Tibial nerve (tissue), 4 donors: ENCODE results near the gene FAM222A. TPM values are rescaled to one million over a fixed set of nuclear protein-coding genes. Genes with fewer than 3 reads are reported as not detected.

Source experiments
- DNase-seq, 2 donors: peaks; one replicate each; pipeline ENCODE4 v3.0.0-alpha.2; 2019; ENCODE audit warnings: low spot score in 2 of 2
- H3K27ac ChIP-seq, 4 donors: fragments of 200-600 bp; sonication (generic) in 3 of 4; one replicate each; pipeline ENCODE4 v1.5.1; 2017 to 2019; ENCODE audit warnings: mild to moderate bottlenecking in 1 of 4
- H3K27me3 ChIP-seq, 2 donors: fragments of 200-600 bp; sonication (generic) in 1 of 2; one replicate each; pipeline versions ENCODE4 v1.5.1 to v1.6.0; 2017 to 2019
- H3K36me3 ChIP-seq, 3 donors: fragments of 200-600 bp; sonication (generic); one replicate each; pipeline ENCODE4 v1.5.1; 2018 to 2019
- H3K4me1 ChIP-seq, 4 donors: fragments of 200-600 bp; sonication (generic) in 3 of 4; one replicate each; pipeline ENCODE4 v1.5.1; 2017 to 2019
- H3K4me3 ChIP-seq, 4 donors: fragments of 200-600 bp; sonication (generic) in 3 of 4; one replicate each; pipeline ENCODE4 v1.5.1; 2017 to 2019; ENCODE audit warnings: mild to moderate bottlenecking in 1 of 4, moderate library complexity in 1 of 4
- H3K9me3 ChIP-seq, 4 donors: fragments of 200-600 bp; sonication (generic) in 3 of 4; one replicate each; pipeline ENCODE4 v1.5.1; 2017 to 2019
- EP300 ChIP-seq, 2 donors: sonication (generic); formaldehyde crosslinking; IDR thresholded peaks; one replicate each; pipeline ENCODE4 v1.6.1; 2017; ENCODE audit warnings: antibody characterized with exemption in 2 of 2, mild to moderate bottlenecking in 1 of 2
- POLR2A ChIP-seq, 2 donors: fragments of 450-650 bp; IDR thresholded peaks; one replicate each; pipeline ENCODE4 v1.6.1; 2017; ENCODE audit warnings: antibody characterized with exemption in 2 of 2, mild to moderate bottlenecking in 2 of 2, moderate library complexity in 2 of 2
- WGBS, 2 donors: methylation state at CpG; one replicate each; pipeline ENCODE4 v1.1.5; 2018; 5-methylcytosine and 5-hydroxymethylcytosine counted together
- total RNA-seq, 4 donors: library from RNA; depleted of rRNA; stranded (reverse); fragments of >200 nt; gene quantifications; one replicate each; pipeline ENCODE4 v1.1.0, GENCODE V29; 2016
- TF ChIP-seq, protein P1 (sequence below), 5 experiments: fragments of 200-600 bp in 3 of 5; fragments of 450-650 bp in 2 of 5; sonication (generic) in 3 of 5; IDR thresholded peaks; one replicate each; pipeline ENCODE4 v1.5.1; 2016 to 2019; ENCODE audit warnings: antibody characterized with exemption in 5 of 5, mild to moderate bottlenecking in 3 of 5, moderate library complexity in 2 of 5

The FAM222A gene
- total RNA-seq, 4 donors from 2014 or later = 1.3 to 3.3 (median 1.9) TPM

DNA sequence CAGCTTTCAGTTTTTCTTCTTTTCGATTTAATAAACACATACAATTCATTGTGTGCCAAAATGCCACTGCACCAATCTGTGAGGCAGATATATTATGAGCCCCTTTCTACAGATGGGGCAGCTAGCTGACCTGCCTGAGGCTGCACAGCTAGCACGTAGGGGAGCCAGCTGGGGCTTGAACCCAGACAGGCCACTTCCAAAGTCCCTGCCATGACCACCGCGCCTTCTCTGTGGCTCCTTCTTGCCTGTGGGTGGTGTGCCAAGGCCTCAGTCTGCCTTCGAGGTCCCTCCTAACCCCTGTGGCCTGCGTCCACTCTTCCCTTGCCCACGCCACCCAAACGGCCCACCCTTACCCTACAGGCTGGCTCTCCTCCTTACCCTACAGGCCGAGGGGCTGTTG is 16.2 kb downstream of the FAM222A start:
- Histone ChIP-seq H3K27me3 (peaks cover 0 to 7% of the 10 kb centered on the region in 2 donors), H3K36me3 (no peaks in the 10 kb centered on the region), H3K9me3 (no peaks in the 10 kb centered on the region), H3K4me3 (no peak overlapping the region), H3K4me1 (peaks cover 0 to 80% (median 31%) of the 10 kb centered on the region in 4 donors), H3K27ac (peak overlapping the region in 3 of 4 donors; percentile 26 to 87 (median 28))
- WGBS, 2 donors = 46 to 78% methylated on average over 9 of the region's 9 CpGs
- no peak for DNase-seq
- TF ChIP-seq POLR2A (IDR thresholded peaks at IDR 0.05) (no peak), EP300 (IDR thresholded peaks at IDR 0.05) (no peak)
- TF ChIP-seq, protein P1, sequence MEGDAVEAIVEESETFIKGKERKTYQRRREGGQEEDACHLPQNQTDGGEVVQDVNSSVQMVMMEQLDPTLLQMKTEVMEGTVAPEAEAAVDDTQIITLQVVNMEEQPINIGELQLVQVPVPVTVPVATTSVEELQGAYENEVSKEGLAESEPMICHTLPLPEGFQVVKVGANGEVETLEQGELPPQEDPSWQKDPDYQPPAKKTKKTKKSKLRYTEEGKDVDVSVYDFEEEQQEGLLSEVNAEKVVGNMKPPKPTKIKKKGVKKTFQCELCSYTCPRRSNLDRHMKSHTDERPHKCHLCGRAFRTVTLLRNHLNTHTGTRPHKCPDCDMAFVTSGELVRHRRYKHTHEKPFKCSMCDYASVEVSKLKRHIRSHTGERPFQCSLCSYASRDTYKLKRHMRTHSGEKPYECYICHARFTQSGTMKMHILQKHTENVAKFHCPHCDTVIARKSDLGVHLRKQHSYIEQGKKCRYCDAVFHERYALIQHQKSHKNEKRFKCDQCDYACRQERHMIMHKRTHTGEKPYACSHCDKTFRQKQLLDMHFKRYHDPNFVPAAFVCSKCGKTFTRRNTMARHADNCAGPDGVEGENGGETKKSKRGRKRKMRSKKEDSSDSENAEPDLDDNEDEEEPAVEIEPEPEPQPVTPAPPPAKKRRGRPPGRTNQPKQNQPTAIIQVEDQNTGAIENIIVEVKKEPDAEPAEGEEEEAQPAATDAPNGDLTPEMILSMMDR (IDR thresholded peaks at IDR 0.05) = no peak

DNA sequence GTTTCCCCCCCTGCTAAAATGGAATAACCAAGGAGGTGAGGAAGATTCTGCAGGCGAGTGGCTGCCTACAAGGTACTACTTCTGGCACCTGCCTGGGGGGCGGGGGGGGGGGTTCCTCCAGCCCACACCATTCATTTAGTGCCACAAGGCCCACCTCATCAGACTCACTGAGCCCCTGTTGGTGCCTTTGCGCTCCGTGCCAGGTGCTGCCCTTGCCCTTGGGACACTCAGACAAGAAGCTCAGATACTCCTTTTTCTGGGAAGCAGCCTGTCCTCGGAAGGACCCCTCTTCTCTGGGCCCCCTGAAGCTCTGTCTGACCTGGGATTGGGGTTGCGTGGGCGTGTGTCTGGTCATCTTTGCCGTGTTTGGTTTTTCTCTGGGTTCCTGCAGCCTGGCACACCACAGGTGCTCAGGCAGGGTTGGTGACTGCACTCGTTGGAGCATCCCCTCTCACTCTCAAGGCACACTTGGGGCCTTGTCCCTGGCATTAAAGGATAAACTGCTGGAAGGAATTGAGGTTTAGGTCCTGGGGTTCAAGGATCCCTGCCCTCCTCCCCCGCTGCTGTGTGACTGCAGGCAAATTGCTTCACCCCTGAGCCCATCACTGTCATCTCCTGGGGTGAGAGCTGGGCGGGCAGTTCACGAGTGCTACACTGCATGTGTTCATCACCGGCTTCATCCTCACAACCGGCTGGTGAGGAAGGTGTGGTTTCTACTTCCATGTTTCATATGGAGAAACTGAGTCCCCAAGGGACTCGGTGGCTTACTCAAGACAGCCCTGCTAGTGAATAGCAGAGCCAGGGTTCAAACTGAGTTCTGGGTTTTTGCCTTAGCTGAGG is 16.9 kb downstream of the FAM222A start:
- Histone ChIP-seq H3K4me3 (no peak overlapping the region), H3K4me1 (peaks cover 0 to 73% (median 24%) of the 10 kb centered on the region in 4 donors), H3K9me3 (no peaks in the 10 kb centered on the region), H3K27ac (peak overlapping the region in 2 of 4 donors; percentile 28 to 87), H3K36me3 (no peaks in the 10 kb centered on the region), H3K27me3 (peaks cover 0 to 12% of the 10 kb centered on the region in 2 donors)
- TF ChIP-seq EP300 (IDR thresholded peaks at IDR 0.05) (no peak), POLR2A (IDR thresholded peaks at IDR 0.05) (no peak)
- TF ChIP-seq, protein P1 (IDR thresholded peaks at IDR 0.05) = no peak
- DNase-seq = peak in 1 of 2 donors; percentile 9
- 78 to 81% methylated on average over 14 to 15 of the region's 15 CpGs for WGBS, 2 donors

DNA sequence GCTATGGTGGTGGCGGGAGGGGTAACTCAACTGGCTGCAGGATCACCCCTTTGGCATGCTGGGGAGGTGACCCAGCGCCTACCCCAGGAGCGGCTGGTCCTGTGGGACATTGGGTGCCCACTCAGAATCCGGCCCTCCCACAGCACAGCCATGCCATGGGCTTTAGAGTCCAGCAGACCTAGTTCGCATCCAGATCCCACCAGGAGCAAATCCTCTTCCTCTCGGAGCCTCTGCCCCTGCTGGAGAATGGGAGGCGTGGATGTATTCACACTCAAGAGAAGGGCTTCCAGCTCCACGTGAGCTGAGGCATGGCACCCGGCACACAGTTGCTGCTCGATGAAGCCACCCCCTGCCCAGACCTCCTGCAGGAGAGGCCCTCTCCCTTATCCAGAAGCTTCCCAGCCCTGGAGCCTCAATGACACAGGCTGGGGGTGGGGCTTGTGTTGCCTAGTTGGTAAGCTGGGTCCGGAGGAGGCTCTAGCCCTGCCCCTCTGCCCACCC is 17.7 kb downstream of the FAM222A start:
- peak in 1 of 2 donors; percentile 11 for DNase-seq
- Histone ChIP-seq H3K4me1 (peaks cover 0 to 70% (median 22%) of the 10 kb centered on the region in 4 donors), H3K27me3 (peaks cover 0 to 12% of the 10 kb centered on the region in 2 donors), H3K4me3 (no peak overlapping the region), H3K36me3 (no peaks in the 10 kb centered on the region), H3K9me3 (no peaks in the 10 kb centered on the region), H3K27ac (peak overlapping the region in 3 of 4 donors; percentile 23 to 87 (median 73))
- TF ChIP-seq, protein P1 (IDR thresholded peaks at IDR 0.05) = no peak
- TF ChIP-seq EP300 (IDR thresholded peaks at IDR 0.05) (no peak), POLR2A (IDR thresholded peaks at IDR 0.05) (no peak)
- WGBS, 2 donors = 72 to 75% methylated on average over 10 to 11 of the region's 11 CpGs

DNA sequence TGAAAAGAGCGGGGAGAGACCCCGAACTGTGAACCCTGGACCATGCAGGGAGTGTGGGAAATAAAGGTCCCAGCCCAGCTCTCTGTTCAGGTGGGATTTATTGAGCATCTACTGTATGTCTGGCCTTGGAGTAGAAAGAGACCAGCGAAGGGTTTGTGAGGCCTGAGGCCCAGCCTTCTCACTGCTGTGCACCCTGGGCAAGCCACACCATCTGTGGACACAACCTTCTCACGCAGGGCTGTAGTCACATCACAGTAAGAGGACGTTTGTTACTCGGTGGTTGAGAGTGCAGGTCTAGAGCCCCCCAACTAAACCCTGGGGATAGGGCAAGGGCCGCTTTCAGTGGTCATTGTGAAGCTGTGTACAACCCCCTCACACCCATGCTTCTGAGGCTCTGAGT is 18.2 kb downstream of the FAM222A start:
- Histone ChIP-seq H3K9me3 (no peaks in the 10 kb centered on the region), H3K27ac (peak overlapping the region in 3 of 4 donors; percentile 23 to 87 (median 73)), H3K4me1 (peaks cover 0 to 65% (median 16%) of the 10 kb centered on the region in 4 donors), H3K4me3 (no peak overlapping the region), H3K36me3 (no peaks in the 10 kb centered on the region), H3K27me3 (peaks cover 0 to 17% of the 10 kb centered on the region in 2 donors)
- TF ChIP-seq EP300 (IDR thresholded peaks at IDR 0.05) (no peak), POLR2A (IDR thresholded peaks at IDR 0.05) (no peak)
- TF ChIP-seq, protein P1 (IDR thresholded peaks at IDR 0.05) = no peak
- peak in 1 of 2 donors; percentile 5 for DNase-seq
- 61 to 79% methylated on average over 7 of the region's 7 CpGs for whole genome bisulfite sequencing, 2 donors
